HG03159 (cell line): ENCODE data around the gene B3GALT6.

Experiments
- ATAC-seq: cut with Tn5 transposase; IDR thresholded peaks from one replicate; pipeline ENCODE4 v1.9.1; 2021; ENCODE audit warnings: mild to moderate bottlenecking, moderate library complexity; ENCODE audit not compliant: unreplicated experiment

Gene B3GALT6

DNA sequence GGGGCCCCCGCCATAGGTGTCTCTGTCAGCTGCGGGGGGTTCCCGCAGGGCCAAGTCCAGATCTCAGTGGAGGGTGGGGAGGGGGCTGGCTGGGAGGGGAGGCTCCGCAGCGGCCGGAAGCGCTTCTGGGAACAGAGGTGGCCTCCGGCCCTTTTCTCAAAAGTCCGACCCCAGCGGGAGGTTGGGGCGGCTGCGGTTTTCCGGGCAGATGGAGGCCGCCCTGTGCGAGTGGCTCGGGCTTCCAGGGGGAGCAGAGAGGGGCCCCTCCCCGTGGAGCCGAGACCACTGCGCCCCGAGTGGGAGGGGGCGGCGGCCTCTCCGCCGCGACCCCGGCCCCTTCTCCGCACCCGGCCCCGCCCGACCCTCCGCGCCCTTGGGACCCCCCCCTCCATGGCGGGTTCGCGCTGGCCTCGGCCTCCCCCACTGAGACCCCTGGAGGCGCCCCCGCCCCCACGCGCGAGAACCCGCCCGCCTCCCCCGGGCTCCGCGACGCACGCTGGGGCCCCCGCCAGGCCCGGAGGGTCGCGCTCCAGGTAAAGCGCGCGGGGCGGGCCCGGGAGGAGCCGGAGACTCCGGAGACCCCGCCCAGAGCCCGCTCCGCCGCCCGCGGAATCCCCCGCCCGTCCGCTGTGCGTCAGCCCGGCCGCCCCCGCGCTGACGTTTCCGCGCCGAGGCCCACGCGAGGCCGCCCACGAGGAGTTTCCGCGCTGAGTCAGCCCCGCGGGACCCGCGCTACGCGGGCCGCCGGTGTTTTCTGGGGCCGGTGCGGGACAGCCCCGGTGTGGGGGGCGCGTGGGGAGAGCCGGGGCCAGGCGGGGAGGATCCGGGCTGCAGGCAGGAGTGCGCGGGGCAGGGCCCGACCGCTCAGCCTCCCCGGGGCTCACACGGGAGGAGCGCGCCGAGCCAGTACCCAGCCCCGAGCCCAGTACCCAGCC lies 30.9 kb upstream of the B3GALT6 start:
- no peak for ATAC-seq

DNA sequence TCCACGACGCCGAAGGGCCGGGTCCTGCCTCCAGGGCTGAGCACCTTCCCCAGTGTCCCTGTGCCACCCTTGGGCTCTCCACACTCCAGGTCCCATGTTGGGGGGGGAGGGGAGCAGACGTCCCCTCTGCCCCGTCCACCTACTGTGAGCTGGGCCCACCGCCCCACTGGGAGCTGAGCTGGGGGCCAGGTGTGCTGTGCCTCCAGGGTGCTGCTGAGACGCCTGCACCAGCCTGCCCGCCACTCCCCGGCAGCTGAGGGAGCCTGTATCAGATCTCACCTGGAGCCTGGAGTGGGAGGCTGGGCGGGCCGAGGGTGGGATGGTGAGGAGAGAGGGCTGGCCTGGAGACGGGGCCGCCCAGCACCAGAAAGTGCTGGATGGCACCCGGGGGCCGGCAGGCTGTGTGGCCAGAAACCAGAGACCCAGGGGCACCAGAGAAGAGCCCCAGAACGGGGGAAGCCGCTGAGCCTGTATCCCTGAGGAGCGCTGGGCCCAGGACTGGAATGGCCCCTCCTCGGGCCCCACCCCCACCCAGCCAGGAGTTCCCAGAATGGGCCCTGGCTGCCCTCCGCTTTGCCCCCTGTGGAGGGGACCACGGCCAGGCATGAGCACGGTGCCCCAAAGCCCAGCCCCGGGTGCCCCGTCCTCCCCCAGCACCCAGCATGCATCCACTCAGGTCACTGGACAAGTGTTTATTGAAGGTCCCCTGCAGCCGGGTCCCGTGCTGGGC lies 29.0 kb upstream of the B3GALT6 start:
- no peak for ATAC-seq

DNA sequence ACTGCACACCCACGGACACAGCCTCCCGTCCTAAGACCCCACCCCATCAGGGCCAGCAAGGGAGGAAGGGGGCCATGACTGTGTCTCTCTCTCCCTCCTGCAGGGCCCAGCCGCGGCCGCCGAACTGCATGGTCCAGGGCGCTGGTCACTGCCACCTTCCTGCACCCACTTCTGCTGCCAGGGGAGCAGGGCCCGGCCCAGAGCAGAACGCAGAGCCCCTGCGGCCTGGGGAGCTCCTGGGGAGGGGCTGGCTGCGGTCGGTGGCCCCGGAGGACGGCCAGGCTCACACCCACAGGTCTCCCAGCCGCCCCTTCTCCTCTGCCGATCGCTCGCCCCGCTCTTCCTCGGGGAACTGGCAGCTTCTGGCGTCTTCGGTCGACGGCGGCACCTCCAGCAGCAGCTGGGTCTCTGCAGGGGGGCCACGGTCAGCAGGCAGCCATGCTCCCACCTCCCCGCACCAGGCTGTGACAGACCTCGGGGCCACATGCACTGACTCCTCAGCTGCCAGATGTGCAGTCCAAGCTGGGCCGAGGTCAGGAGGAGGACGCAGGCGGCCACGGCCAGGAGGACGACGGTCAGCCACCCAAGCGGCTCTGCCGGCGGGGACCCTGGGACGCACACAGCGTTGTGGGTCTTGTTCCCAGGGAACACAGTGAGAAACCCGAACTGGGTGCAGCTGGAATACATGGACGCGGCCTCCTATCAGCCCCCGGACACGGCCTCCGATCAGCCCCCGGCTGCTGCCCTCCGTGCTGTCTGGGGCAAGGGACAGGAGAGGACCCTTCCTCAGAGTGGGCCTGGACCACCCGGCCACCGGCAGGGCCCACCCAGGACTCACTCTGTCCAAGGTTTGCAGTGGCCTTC lies 28.2 kb upstream of the B3GALT6 start:
- no peak for ATAC-seq

DNA sequence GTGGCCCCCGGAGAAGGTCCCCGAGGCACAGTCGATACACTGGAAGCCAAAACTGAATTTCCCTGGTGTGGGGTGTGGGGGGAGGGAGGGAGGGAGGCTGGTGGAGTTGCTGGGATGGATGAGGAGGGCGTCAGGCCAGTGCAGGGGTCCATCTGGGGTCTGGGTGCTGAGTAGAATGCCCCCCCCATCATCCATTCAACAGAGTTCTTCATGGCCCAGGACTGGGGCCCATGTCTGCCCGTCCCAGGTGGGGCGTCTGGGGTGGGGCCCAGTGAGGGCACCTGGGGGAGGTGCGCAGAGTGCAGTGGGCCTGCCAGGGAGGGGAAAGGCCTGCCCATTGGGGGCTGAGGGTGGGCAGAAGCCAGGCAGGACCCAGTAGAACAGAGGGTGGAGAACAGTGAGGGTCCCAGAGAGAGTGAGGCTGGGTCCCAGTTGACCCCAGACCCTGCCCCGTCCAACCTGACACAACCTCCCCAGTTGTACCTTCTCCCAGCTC lies 27.6 kb upstream of the B3GALT6 start:
- ATAC-seq, result no peak

DNA sequence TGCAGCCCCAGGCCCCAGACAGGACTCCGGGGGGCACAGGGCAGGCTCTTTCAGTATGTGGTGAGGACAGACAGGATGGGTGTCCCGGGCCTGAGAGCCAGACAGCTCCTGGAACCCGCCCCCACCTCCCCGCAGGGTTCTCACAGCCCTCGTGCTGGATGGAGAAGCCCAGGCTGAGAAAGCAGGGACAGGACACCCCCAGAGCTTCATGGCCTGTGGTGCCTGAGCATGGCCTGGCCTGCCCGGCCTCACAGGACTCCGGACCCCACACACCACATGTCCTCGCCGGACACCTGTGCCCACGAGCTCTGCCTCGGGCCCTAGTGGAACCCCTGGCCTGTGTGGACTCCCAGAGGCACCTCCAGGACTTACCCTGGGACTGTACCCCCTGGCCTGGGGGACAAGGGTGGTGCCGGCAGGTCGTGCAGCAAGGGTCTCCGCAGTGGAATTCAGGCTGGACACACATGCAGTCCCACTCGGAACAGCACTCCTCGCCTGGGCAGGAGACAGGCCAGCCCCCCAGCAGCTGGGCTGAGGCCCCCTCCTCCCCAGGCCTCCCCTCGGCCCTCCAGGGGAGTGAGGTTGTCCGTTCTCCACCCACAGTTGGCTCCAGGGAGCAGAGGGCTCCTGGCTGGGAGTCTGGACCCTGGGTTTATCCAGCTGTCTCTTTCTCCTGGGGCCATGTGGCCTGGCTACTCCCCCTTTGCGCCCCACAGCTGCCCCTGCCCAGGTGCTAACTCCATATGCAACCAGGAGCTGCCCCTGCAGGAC lies 26.9 kb upstream of the B3GALT6 start:
- no peak for ATAC-seq

DNA sequence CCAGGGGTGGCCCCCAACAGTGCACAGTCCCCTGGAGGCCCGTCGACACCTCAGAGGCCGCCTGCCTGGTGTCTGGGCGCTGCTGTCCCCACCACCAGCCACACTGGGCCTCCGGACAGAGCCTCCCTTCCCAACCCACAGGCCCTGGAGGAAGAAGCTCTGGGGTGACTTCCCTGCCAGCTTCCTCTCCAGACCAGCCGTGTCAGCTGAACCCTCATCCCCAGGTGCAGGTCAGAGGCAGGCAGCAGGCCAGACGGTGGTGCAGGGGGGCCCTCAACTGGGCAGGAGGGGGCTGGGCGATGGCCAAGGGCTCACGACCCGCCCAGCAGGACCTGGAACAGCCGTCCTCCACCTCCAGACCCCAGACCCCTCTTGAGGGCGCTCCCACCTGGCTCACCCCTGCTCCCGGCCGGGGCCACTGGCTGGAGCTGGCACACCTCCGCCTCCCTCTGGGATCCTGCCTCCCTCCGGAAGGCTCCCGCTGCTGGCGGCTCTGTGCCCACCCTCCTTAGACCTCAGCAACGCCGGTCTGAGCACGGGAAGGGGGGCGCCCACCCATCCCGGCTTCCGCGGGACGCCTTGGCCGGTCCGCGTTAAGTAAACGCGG lies 26.2 kb upstream of the B3GALT6 start:
- ATAC-seq, result no peak

DNA sequence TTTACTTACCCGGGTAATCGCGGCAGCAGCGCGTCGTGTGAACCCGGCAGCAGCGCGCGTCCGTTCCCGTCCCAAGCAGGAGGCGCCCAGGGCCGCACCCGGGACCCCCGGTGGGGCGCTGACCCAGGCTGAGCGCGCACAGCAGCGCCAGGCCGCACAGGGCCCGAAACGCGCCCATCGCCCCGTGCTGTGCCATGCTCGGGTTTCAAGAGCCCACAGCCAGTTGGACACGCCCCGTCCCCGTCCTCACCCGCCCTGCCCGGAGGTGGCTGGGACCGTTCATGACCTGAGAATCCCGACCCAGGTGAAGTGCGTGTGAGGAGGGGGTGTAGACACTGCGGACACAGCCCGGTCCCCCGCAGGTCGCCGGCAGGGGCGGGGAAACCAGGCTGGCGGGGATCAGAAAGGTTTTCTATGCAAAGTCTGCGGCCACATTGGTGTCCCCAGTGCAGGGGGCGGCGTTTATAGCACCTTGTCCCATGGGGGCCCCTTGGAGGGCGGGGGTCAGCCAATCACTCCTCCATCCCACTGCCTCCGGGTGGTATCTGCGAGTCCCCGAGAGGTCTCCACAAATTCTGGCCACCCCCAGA lies 25.6 kb upstream of the B3GALT6 start, which contains the start of gene TNFRSF18:
Gene TNFRSF18, minus strand, starts transcription at position 217 of the 590 bp plus-strand sequence. Its CDS starts 21 bp downstream, at position 196.
- ATAC-seq, result no peak

DNA sequence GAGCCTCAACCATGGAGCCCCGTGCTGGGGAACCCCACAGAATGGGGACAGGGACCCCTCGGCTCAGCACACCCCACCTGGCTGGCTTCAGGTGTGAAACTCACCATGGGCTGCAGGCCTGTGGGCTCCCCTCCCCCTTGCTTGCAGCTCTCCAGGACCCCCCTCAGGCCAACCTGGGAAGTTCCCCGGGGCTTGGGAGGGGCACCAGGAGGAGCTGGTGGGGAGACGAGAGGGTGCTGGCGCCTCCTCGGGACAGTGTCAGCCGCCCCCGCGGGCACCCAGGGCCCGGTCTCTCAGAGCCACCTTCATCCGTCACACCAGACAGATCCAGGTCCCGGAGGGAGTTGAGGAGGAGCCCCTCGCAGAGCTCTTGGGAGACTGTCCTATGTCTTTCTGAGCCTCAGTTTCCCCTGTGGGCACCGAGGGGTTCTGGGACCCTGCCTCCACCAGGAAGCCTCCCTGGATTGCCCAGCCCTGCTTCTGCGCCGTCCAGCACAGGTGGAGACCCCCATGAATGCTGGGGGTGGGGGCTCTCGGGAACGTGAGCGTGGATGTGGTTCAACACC lies 25.0 kb upstream of the B3GALT6 start:
- no peak for ATAC-seq

DNA sequence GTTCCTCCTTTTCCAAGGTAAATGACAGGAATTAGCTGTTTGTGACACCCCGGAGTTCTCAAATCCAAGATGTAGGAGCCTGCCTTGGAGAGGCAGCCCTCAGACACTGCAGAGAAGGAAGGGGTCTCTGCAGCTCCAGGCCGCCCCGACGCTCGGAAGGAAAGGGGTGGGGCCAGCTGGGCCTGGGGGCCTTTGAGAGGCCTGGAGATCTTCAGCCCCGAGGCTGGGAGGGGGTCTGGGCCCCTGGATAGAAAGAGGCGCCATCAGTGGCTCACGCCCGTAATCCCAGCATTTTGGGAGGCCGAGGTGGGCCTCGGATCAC lies 24.5 kb upstream of the B3GALT6 start:
- no peak for ATAC-seq

DNA sequence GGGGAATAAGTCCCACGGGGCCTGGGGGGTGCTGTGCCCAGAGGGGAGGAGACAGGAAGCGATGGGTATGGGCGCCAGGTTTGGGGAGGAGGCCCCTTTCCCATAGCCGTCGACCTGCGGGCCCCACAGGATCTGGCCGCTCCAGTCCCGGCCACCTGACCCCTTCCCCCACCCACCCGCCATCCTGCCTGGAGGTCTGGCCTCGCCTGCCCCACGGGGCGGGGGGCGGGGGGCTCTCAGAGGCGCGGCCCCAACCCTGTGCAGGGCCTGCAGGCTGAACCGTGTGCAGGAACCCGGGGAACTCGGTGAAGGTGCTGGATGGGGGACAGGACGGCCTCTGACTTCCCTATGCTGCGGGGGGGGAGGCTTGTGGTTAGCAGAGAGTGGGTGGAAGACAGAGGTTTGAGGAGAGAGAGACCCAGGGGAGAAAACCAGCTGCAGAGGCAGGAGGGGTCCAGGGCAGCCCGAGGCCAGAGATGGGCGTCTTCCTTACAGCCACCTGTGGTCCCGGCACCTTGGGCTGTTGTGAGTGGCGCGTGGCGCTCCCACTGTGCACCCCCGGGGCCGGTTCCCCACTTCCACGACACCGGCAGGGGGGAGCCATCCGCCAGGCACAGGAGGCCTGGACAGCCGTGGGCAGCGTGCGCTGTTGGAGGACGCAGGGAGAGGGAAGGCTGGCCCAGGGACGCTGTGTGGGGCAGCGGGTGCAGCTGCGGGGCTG lies 23.2 kb upstream of the B3GALT6 start:
- ATAC-seq, result no peak

DNA sequence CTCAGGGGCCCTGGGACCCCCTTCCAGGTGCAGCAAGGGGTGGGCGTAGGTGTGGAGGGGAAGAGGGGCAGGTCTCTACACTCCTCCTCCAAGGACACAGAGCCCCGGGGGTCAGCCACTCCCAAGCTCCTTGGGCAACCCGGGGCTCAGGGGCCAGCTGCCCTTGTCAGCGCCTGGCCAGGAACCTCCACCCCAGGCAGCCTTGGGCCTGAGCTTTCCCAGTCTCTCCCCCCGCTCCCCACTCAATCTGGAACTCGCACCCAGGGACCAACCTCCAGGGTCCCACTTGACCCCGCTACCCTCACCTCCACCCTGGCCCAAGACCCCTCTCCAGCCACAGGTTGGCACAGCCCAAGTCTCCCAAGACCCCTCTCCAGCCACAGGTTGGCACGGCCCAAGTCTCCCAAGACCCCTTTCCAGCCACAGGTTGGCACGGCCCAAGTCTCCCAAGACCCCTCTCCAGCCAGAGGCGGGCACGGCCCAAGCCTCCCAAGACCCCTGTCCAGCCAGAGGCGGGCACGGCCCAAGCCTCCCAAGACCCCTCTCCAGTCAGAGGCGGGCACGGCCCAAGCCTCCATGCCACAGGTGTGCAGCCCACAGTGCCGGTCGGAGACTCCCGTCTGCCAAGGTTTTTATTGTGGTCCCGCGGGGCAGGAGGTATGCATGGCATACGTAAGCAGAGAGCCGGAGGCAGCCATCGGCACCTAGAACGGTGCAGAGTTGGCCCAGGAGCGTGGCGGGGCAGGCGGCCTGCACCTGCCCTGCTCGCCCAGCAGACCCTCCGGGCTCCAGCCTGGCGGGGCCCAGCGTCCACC lies 21.1 kb upstream of the B3GALT6 start:
- ATAC-seq, result no peak

DNA sequence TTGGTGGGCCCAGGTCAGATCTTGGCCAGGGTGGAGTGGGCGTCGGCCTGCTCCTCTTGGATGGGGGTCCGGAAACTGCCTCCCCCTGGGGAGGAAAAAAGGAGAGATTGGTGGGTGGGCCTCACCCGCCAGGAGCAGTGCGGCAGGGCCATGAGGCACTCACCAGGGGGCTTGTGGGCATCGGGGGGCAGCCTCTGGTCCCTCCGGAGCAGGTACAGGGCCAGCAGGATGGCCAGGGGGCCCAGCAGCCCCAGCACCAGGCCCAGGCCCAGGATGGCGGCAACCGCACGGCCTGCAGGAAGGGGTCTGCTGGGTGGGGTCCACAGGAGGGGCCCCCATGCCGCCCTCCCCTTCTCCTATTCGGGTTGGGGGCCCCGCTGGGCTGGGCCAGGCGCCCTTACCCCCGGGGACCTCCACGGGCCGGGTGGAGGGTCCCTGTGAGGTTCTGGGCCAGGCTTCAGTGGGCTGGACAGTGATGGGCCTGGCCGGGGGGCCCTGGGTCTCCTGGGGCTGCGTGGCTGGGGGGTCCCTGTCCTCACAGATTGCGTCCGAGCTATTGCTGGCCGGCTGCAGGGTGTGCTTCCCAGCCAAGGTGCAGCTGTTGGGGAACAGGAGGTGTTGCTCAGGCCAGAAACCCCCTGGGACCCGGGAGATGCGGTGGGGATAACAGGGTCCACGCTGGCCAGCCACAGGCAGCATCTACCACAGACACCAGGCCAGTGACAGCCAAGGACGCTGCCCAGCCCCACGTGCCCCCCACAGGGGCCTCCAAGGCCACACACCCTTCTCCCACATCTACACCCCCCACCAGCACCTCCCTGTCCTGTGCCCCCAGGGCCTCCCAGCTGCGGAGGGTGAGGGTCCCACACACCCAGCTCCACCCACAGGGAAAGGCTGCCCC lies 20.2 kb upstream of the B3GALT6 start:
- no peak for ATAC-seq

DNA sequence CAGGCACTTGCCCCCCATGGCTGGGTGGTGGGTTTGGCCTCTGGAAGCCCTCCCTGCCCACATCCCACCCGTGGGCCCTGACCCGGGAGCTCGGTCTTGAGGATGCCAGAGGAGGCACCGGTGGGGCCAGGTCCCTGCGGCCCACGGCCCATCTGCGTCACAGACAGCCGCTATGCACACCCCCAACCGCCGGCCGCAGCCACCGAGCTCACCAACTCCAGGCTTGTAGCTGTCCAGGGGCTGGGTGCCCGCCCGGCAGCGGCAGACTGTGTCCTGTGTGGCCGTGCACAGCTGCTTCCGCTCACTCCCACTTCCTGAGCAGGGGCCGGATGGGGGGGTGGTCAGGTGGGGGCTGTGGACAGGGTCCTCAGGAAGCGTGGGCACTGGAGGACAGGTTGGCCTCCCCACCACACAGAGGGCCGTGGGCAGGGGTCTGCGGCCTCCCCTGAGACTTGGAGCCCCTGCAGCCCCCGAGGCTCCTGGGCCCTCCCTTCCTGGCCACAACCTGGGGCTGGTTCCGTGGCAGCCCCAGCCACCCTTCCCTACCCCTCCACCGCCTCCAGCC lies 19.2 kb upstream of the B3GALT6 start:
- no peak for ATAC-seq

DNA sequence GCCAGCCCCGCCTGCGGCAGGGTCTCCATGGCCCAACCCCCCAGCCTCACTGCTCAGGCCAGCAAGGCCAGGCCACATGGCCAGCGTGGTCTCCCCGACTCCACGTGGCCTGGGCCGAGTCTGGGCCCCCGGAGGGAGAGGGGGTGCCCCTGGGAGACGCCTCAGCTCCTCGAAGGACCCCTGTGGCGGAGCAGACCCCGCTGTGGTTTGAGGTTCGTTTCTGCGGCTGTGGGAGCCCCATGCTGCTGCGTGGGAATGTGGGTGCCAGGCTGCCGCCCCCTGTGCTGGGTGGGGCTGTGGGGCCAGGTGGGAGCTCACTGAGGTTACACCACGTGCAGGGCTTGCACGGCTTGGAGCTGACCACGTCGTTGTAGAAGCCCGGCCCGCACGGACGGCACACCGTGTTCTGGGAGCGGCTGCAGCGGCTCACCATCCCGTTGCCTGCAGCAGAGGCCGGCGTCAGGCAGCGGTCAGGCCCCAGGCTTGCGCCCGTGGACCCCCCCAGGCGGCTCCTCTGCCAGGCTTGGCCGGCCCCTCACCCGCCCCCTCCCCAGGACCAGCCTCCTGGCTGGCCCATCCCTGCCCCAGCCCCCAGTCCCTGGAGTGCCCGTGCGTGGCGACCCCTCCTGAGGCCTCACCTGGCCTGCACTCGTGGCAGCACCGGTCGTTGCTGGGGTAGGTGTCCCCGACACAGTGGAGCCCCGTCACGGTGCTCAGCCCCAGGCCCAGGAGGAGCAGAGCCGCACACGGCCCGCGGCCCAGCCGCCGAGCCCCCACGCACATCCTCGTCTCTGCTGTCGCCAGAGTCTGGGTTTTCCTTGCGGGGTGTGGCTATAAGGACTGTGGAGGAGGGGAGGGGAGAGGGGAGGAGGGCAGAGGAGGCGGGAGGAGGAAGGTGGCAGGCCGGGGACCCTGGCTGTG lies 18.4 kb upstream of the B3GALT6 start, which contains the start of gene TNFRSF4:
Gene TNFRSF4, minus strand, starts transcription at position 809 of the 921 bp plus-strand sequence. Its CDS starts 26 bp downstream, at position 783.
- ATAC-seq, result no peak

DNA sequence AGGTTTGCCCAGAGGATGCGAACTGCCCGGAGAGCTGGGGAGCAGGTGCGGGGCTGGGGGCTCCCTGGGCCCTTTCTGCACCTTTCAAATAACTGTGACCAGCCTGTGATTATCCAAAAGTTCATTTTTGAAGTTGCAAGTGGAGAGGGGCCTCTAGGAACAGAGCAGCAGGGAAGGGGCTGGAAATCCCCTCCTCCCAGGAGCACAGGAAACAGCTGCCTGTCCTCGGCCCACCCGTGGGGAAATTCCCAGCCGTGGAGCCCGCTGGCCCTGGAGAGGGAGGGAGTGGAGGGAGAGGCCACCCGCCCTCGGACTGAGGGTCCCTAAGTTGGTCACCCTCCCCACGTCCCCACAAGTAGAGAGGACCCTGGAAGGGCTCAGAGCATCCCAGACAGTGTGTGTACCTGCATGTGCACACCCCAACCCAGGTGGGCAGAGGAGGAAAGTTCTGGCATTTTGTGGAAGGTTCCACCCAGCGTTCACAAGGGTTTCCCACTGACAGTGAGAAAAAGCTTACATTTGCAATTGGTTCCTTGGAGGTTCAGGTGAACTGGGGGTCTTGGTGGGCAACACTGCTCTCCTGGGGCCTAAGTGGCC lies 16.9 kb upstream of the B3GALT6 start:
- no peak for ATAC-seq
